ENCODE measurements around the gene COX6A1. TPM values are rescaled to one million over a fixed set of nuclear protein-coding genes. Genes with fewer than 3 reads are reported as not detected.
A peak's percentile ranks its signal among the peaks of the same experiment; 100 is the strongest.
"Not testable (repeated sequence)": the region's sequence is repeated elsewhere in the genome, so short reads cannot be mapped to it uniquely, and the experiment has no call there.

The COX6A1 gene
- total RNA-seq, 2 donors from 2014 or later: 291 to 437 TPM

- peak; percentile 99 for ATAC-seq (replicated peaks)
- Mint-ChIP-seq H3K27me3 (no peaks in the 10 kb centered on the region), H3K9me3 (no peaks in the 10 kb centered on the region), H3K4me1 (peaks cover 7% of the 10 kb centered on the region), H3K4me3 (peak within 1 kb of the TSS; percentile 99), H3K27ac (peak within 1 kb of the TSS; percentile 99), H3K36me3 (ENCODE audit: low read depth) (peaks cover 90% of the 10 kb centered on the region)
Measured at GRCh38 chr12:120445911-120446843, 8.3 kb downstream of the COX6A1 start, which contains the start of the genes GATC and TRIAP1. TSS of gene GATC (plus strand) at chr12:120446444. CDS start at chr12:120446481, 37 bp downstream. TSS of gene TRIAP1 (minus strand) at chr12:120446384. CDS start at chr12:120446372, 12 bp downstream.

DNA sequence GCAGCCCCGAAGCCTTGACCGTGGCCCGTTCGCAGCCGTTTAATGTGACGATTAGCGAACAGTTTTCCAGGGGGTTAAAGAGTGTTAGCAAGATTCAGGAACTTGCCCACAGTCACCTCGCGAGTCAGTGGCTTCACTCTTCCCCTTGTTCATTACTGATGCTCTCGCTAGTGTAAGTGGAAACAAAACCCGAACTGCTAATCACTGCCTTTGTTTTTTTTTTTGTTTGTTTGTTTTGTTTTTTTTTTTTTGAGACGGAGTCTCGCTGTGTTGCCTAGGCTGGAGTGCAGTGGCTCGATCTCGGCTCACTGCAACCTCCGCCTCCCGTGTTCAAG is 8.9 kb downstream of the COX6A1 start:
- not testable (repeated sequence) for H3K27me3 Mint-ChIP-seq; ATAC-seq (replicated peaks); H3K4me1 Mint-ChIP-seq; H3K9me3 Mint-ChIP-seq
- Mint-ChIP-seq H3K4me3 (peak overlapping the region; percentile 99), H3K27ac (peak overlapping the region; percentile 99), H3K36me3 (ENCODE audit: low read depth) (peaks cover 86% of the 10 kb centered on the region)

DNA sequence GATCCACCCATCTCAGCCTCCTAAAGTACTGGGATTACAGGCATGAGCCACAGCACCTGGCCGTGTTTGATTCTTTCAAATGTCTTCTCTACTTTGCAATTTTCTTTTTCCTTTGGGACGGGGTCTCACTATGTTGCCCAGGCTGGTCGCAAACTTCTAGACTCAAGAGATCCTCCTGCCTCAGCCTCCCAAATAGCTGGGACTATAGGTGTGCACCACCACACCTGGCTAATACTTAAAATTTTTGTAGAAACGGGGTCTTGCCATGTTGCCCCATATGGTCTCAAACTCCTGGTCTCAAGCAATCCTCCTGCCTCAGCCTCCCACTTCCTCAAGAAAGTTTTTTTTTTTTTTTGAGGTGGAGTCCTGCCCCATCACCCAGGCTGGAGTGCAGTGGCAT is 10.1 kb downstream of the COX6A1 start:
- Mint-ChIP-seq H3K27me3 (no peaks in the 10 kb centered on the region), H3K4me1 (peaks cover 7% of the 10 kb centered on the region), H3K36me3 (ENCODE audit: low read depth) (peaks cover 86% of the 10 kb centered on the region), H3K27ac (peak overlapping the region; percentile 99), H3K9me3 (no peaks in the 10 kb centered on the region), H3K4me3 (peak overlapping the region; percentile 99)
- no peak for ATAC-seq (replicated peaks)

DNA sequence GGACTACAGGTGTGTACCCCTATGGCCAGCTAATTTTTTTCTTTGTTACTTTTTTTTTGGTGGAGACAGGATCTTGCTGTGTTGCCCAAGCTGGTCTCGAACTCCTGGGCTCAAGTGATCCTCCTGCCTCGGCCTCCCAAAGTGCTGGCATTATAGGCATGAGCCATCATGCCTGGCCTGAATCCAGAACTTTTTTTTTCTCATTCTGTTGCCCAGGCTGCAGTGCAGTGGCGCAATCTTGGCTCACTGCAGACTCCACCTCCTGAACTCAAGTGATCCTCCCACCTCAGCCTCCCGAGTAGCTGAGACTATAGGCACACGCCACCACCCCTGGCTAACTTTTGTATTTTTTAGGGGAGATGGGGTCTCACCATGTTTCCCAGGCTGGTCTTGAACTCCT is 14.6 kb downstream of the COX6A1 start:
- H3K36me3 Mint-ChIP-seq (ENCODE audit: low read depth): peaks cover 90% of the 10 kb centered on the region

GRCh38 chr12:120453060-120453750 is 15.3 kb downstream of the COX6A1 start:
- H3K4me1 Mint-ChIP-seq: no peaks in the 10 kb centered on the region
- H3K9me3 Mint-ChIP-seq: no peaks in the 10 kb centered on the region
- no peaks in the 10 kb centered on the region for H3K27me3 Mint-ChIP-seq
- peak overlapping the region; percentile 32 for H3K27ac Mint-ChIP-seq
- peaks cover 90% of the 10 kb centered on the region for H3K36me3 Mint-ChIP-seq (ENCODE audit: low read depth)
- no peak for ATAC-seq (replicated peaks)
- no peak overlapping the region for H3K4me3 Mint-ChIP-seq

More for the DNA sequence above, 14.6 kb downstream of the COX6A1 start:
- not testable (repeated sequence) for H3K4me3 Mint-ChIP-seq; H3K4me1 Mint-ChIP-seq; H3K27ac Mint-ChIP-seq; ATAC-seq (replicated peaks); H3K27me3 Mint-ChIP-seq; H3K9me3 Mint-ChIP-seq

- Mint-ChIP-seq H3K4me1 (no peaks in the 10 kb centered on the region), H3K36me3 (ENCODE audit: low read depth) (peaks cover 90% of the 10 kb centered on the region), H3K27me3 (no peaks in the 10 kb centered on the region), H3K4me3 (no peak overlapping the region), H3K9me3 (no peaks in the 10 kb centered on the region), H3K27ac (peak overlapping the region; percentile 32)
- ATAC-seq (replicated peaks): peak; percentile 93
Measured at GRCh38 chr12:120453977-120454376, 16.1 kb downstream of the COX6A1 start.

- Mint-ChIP-seq H3K27me3 (no peaks in the 10 kb centered on the region), H3K4me3 (no peak overlapping the region), H3K9me3 (no peaks in the 10 kb centered on the region), H3K36me3 (ENCODE audit: low read depth) (peaks cover 90% of the 10 kb centered on the region), H3K27ac (no peak overlapping the region), H3K4me1 (no peaks in the 10 kb centered on the region)
- ATAC-seq (replicated peaks): no peak
Measured at GRCh38 chr12:120455302-120455701, 17.4 kb downstream of the COX6A1 start.

DNA sequence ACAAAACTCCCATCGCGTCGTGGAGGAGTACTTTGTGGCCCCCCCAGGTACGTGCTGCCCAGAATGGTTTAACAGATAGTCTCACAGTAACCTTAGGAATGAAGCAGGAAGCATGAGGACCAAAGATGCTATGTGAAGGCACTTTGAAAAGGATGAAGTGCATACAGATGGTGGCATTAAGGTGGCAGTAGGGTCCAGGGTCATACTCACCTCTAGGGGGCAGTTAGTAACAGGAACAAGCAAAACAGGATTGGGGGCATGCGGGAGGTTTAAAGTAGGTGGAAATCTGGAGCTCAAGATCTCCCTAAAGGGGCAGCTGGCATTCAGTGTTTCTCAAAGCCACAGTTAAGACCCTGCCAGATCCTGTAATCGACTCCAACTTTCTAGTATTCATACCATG is 19.2 kb downstream of the COX6A1 start:
- H3K4me1 Mint-ChIP-seq: no peaks in the 10 kb centered on the region
- no peak overlapping the region for H3K4me3 Mint-ChIP-seq
- ATAC-seq (replicated peaks): no peak
- peaks cover 98% of the 10 kb centered on the region for H3K36me3 Mint-ChIP-seq (ENCODE audit: low read depth)
- H3K27me3 Mint-ChIP-seq: no peaks in the 10 kb centered on the region
- H3K9me3 Mint-ChIP-seq: no peaks in the 10 kb centered on the region
- no peak overlapping the region for H3K27ac Mint-ChIP-seq

GRCh38 chr12:120460157-120460556 is 22.2 kb downstream of the COX6A1 start:
- Mint-ChIP-seq H3K4me3 (no peak overlapping the region), H3K27me3 (no peaks in the 10 kb centered on the region), H3K4me1 (no peaks in the 10 kb centered on the region), H3K36me3 (ENCODE audit: low read depth) (peaks cover 100% of the 10 kb centered on the region), H3K9me3 (no peaks in the 10 kb centered on the region), H3K27ac (no peak overlapping the region)
- ATAC-seq (replicated peaks): no peak

- H3K36me3 Mint-ChIP-seq (ENCODE audit: low read depth): peaks cover 100% of the 10 kb centered on the region
Measured at GRCh38 chr12:120462099-120462640, 24.3 kb downstream of the COX6A1 start.

GRCh38 chr12:120463712-120464111 is 25.8 kb downstream of the COX6A1 start:
- ATAC-seq (replicated peaks): no peak
- Mint-ChIP-seq H3K36me3 (ENCODE audit: low read depth) (peaks cover 99% of the 10 kb centered on the region), H3K4me1 (peaks cover 6% of the 10 kb centered on the region), H3K27ac (no peak overlapping the region), H3K27me3 (no peaks in the 10 kb centered on the region), H3K4me3 (no peak overlapping the region), H3K9me3 (no peaks in the 10 kb centered on the region)

More at GRCh38 chr12:120462099-120462640, 24.3 kb downstream of the COX6A1 start:
- Mint-ChIP-seq H3K27ac (peak overlapping the region; percentile 46), H3K4me3 (no peak overlapping the region), H3K4me1 (no peaks in the 10 kb centered on the region), H3K9me3 (no peaks in the 10 kb centered on the region), H3K27me3 (no peaks in the 10 kb centered on the region)
- no peak for ATAC-seq (replicated peaks)

DNA sequence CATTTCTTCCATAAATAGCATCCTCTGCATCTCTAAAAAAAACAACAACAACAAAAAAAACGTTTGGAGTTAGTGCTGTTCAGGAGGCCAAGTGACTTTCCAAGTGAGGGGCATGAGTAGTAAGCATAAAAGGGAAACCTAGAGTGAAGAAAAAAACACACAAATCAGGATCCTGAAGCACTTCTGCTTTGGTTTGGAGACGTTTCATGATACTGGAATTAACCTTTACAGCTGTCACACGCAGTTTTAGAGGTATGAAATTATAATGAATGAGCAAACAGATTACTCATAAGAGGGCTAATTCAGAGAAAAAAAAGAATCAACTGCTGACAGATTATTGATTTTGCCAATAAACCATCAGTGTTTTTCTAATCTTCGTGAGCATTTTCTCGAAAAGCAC is 27.8 kb downstream of the COX6A1 start:
- Mint-ChIP-seq H3K27me3 (no peaks in the 10 kb centered on the region), H3K27ac (peak overlapping the region; percentile 72), H3K9me3 (no peaks in the 10 kb centered on the region), H3K36me3 (ENCODE audit: low read depth) (peaks cover 79% of the 10 kb centered on the region), H3K4me1 (peaks cover 6% of the 10 kb centered on the region), H3K4me3 (peak overlapping the region; percentile 30)
- ATAC-seq (replicated peaks): no peak

DNA sequence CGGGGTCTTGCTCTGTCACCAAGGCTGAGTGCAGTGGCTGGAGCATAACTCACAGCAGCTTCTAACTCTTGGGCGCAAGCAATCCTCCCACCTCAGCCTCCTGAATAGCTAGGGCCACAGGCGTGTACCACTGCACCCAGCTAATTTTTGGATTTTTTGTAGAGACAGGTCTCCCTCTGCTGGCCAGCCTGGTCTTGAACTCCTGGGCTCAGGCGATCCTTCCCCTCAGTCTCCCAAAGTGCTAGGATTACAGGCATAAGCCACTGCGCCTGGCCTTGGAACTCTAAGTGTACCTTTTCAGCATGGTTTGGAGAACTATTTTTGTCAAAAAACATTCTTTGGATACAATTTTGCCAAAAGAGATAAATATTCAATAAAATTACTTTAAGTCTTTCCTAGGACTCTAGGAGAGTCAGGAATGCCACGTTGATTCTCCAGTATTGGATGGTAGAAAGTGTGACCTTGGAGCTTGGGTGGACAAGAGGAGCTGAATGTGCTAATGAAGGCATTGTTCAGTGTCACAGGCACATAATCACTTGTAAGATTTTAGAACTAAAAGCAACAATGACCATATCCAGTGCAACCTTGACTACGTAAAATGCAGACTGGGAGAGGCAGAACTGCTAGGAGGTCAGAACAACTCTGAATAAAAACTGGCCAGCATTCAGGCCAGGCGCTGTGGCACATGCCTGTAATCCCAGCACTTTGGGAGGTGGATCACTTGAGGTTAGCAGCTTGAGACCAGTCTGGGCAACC is 28.8 kb downstream of the COX6A1 start:
- Mint-ChIP-seq H3K27ac (no peak overlapping the region), H3K27me3 (no peaks in the 10 kb centered on the region), H3K4me1 (peaks cover 6% of the 10 kb centered on the region), H3K36me3 (ENCODE audit: low read depth) (peaks cover 69% of the 10 kb centered on the region), H3K4me3 (peak overlapping the region; percentile 93), H3K9me3 (no peaks in the 10 kb centered on the region)
- no peak for ATAC-seq (replicated peaks)

DNA sequence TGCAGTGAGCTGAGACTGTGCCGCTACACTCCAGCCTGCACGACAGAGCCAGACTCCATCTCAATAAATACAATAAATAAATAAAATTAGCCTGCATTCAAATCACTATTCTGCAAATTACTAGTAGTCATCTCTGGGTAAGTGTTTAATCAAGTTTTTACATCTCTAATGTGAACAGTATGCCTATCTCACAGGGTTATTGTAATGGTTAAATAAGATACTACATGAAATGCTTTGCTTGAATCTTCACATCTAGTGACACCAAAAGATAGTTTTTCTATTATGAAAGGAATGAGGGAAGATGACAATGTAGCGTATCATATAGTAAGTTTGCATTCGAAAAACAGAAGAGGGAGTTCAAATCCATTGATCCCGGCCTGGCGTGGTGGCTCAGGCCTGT is 29.5 kb downstream of the COX6A1 start:
- peak overlapping the region; percentile 89 for H3K27ac Mint-ChIP-seq
- H3K9me3 Mint-ChIP-seq: no peaks in the 10 kb centered on the region
- no peaks in the 10 kb centered on the region for H3K27me3 Mint-ChIP-seq
- H3K4me3 Mint-ChIP-seq: peak overlapping the region; percentile 93
- ATAC-seq (replicated peaks): no peak
- H3K4me1 Mint-ChIP-seq: peaks cover 6% of the 10 kb centered on the region
- peaks cover 62% of the 10 kb centered on the region for H3K36me3 Mint-ChIP-seq (ENCODE audit: low read depth)

Measured in activated T-helper 17 cell treated with anti-CD3 and anti-CD28 coated beads, Interleukin-2, amount 50 U/mL, for 72 hours (primary cell).